D721Med (cell line): ENCODE results near the gene CRBN.

Experiments used
- DNase-seq: peaks from one replicate; pipeline ENCODE4 v3.0.0; 2011; ENCODE audit warnings: low spot score; ENCODE audit not compliant: insufficient read length
- FAIRE-seq: peaks from 2 replicates; lab custom pipeline; 2011; peaks lifted over from hg19 to GRCh38; lab: Jason Lieb, UNC
- TF ChIP-seq, protein P1 (sequence below): IDR thresholded peaks from 2 replicates; pipeline ENCODE4 v1.5.1; 2012; ENCODE audit warnings: mild to moderate bottlenecking, control low read depth; ENCODE audit not compliant: insufficient read depth; ENCODE audit errors: missing control alignments

The CRBN gene

DNA sequence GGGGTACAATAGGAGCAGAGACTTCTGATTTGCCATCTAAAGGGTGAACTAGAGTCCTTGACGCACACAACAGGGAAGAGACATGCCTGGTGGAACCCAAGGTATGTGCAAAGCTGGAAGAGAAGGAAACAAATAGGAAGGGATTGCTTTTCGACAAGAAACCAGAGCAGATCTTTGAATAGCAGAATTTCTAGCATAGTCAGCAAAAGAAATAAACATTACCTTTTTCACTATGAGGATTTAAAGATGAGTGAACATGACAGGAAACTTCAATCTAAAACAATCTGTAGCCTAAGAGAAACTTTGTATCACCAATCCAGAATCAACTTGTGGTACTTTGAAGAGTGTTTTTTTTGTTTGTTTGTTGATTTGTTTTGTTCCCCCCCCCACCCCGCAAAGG, 74.2 kb downstream of the CRBN start:
- TF ChIP-seq, protein P1, sequence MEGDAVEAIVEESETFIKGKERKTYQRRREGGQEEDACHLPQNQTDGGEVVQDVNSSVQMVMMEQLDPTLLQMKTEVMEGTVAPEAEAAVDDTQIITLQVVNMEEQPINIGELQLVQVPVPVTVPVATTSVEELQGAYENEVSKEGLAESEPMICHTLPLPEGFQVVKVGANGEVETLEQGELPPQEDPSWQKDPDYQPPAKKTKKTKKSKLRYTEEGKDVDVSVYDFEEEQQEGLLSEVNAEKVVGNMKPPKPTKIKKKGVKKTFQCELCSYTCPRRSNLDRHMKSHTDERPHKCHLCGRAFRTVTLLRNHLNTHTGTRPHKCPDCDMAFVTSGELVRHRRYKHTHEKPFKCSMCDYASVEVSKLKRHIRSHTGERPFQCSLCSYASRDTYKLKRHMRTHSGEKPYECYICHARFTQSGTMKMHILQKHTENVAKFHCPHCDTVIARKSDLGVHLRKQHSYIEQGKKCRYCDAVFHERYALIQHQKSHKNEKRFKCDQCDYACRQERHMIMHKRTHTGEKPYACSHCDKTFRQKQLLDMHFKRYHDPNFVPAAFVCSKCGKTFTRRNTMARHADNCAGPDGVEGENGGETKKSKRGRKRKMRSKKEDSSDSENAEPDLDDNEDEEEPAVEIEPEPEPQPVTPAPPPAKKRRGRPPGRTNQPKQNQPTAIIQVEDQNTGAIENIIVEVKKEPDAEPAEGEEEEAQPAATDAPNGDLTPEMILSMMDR: no peak
- FAIRE-seq: no peak
- no peak for DNase-seq

DNA sequence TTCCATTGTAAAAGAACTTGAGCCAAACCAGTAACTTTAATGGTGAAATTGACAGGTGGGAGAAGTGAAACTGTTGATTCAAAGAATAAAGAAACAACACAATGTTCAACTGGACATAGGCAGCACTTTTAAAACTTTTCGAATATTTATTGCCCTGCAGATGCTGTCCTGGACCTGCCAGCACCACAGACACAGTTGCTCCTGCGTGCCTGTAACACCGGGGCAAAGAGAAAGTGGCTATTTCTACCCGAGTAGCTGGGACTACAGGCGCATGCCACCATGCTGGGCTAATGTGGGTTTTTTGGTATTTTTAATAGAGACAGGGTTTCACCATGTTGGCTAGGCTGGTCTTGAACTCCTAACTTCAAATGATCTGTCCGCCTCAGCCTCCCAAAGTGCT, 76.7 kb downstream of the CRBN start:
- no peak for FAIRE-seq
- no peak for DNase-seq
- TF ChIP-seq, protein P1: no peak

DNA sequence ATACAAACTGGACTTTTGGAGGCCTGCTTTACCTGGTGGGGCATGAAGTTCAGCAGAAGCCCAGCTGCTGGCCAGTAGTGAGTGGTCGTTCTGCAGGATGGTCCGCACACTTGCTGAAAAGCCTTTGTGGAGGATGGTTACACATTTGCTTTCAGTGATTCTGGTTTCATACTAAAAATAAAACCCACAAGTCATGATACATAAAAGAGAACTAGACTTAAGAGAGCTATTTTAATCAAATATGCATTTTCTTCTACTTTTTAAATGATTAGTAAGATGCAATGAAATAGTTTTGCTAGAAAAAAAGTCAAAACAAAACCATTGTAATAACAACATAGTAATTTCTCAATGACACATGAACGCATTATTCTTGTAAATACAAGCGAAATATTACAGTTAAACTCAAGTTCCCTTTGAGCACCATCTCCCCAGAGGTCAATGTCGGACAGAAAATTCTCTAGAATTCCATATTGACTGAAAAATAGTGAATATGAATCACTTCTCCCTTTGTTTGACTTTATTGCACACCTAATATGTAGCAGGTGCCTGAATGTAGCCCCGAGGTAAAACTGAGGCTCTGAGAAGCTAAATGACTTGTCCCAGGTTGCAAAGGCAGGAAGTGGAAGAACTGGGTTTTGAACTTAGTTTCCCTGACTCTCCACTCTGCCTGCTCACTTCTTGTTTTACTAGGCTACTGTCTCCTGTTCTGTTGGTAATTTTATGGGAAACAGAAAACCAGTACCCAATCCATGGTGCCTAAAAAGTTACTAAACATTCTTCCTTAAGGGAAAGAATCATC, 77.6 kb downstream of the CRBN start:
- TF ChIP-seq, protein P1: no peak
- FAIRE-seq (no peak), DNase-seq (no peak)
